GM18526 (cell line): ENCODE measurements around the gene TOX3.

Source experiments
- POLR2A ChIP-seq: IDR thresholded peaks from 3 replicates; pipeline ENCODE4 v1.6.1; 2011; ENCODE audit not compliant: insufficient read length; ENCODE audit errors: extremely low read depth

Gene TOX3

GRCh38 chr16:52389045-52389444, 157.9 kb downstream of the TOX3 start:
- no peak for TF ChIP-seq POLR2A
